Lower leg skin (tissue), 3 donors: ENCODE data around the gene WNT5B.

Experiments used
- POLR2A ChIP-seq, 2 donors: fragments of 450-650 bp; IDR thresholded peaks; one replicate each; pipeline ENCODE4 v1.6.1; 2016 to 2017; ENCODE audit warnings: antibody characterized with exemption in 2 of 2, mild to moderate bottlenecking in 1 of 2, moderate library complexity in 1 of 2
- TF ChIP-seq, protein P1 (sequence below), 3 donors: fragments of 450-650 bp; IDR thresholded peaks; one replicate each; pipeline ENCODE4 v1.5.1; 2016; ENCODE audit warnings: antibody characterized with exemption in 3 of 3, mild to moderate bottlenecking in 3 of 3, moderate library complexity in 2 of 3

DNA sequence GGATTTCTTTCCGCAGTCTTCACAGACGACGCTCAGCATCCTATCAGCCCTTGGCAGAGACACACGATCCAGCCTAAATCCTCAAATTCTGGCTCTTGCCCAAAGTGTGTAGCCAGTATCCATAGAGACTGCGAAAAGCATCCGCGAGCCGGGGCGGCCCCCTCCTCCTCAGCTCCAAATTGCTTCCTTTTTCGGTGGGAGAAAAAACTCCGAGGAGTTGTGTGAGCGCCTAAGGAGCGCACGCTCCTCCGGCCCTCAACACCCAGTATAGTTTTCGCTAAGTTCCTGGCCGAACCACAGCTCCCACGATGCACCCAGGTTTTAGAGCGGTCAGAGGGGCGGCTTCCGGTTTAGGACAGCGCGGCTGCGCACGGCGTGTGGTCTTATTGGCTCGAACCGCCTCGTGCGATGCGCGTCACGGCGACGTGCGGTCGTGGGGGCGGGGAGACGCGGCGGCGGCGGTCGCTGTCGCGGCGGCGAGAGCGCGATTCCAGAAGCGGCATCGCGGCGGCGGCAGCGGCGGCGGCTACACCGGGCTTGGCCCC is 61.6 kb downstream of the WNT5B start, which contains the start of gene ADIPOR2:
- TF ChIP-seq, protein P1, sequence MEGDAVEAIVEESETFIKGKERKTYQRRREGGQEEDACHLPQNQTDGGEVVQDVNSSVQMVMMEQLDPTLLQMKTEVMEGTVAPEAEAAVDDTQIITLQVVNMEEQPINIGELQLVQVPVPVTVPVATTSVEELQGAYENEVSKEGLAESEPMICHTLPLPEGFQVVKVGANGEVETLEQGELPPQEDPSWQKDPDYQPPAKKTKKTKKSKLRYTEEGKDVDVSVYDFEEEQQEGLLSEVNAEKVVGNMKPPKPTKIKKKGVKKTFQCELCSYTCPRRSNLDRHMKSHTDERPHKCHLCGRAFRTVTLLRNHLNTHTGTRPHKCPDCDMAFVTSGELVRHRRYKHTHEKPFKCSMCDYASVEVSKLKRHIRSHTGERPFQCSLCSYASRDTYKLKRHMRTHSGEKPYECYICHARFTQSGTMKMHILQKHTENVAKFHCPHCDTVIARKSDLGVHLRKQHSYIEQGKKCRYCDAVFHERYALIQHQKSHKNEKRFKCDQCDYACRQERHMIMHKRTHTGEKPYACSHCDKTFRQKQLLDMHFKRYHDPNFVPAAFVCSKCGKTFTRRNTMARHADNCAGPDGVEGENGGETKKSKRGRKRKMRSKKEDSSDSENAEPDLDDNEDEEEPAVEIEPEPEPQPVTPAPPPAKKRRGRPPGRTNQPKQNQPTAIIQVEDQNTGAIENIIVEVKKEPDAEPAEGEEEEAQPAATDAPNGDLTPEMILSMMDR (IDR thresholded peaks at IDR 0.05) = no peak
- TF ChIP-seq POLR2A (IDR thresholded peaks at IDR 0.05) = no peak
